ENCODE data around the gene RASL11A.

DNA sequence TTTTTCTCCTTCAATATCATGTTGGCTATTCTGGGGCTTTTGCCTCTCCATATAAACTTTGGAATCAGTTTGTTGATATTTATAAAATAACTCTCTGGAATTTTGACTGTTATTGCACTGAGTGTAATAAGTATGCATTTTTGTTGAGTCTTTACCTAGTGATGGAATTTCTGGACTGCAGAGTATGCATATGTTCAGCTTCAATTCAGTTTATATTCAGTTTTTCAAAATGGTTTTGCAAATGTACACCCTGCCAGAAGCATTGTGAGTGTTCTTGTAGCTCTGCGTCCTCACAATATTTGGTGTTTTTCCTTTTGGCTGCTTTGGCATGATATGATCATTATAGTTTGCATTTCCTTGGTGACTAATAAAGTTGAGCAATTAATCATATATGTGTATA lies 43.1 kb downstream of the RASL11A start:
- no peak for TF ChIP-seq POLR2A (IDR thresholded peaks at IDR 0.05)
- no peak for TF ChIP-seq CTCF (IDR thresholded peaks at IDR 0.05)
